ENCODE data around the gene TEX10.

The TEX10 gene

GRCh38 chr9:100372648-100373047 is 19.9 kb upstream of the TEX10 start:
- Histone ChIP-seq H3K9ac (ENCODE audit: low read length in 2 of 2) (no peak overlapping the region), H3K27me3 (ENCODE audit: control insufficient read depth in 1 of 2, insufficient read depth in 2 of 2, low read length in 2 of 2) (no peaks in the 10 kb centered on the region), H3K4me1 (ENCODE audit: control insufficient read depth, insufficient read depth, low read length) (no peaks in the 10 kb centered on the region), H3K36me3 (ENCODE audit: control insufficient read depth in 2 of 2, insufficient read depth in 2 of 2, low read length in 2 of 2) (no peaks in the 10 kb centered on the region), H3K9me3 (ENCODE audit: control insufficient read depth in 2 of 2, low read length in 2 of 2) (no peaks in the 10 kb centered on the region), H3K4me3 (ENCODE audit: low read length in 2 of 2) (no peak overlapping the region), H3K27ac (ENCODE audit: low read length) (no peak overlapping the region)

- no peaks in the 10 kb centered on the region for H3K36me3 ChIP-seq (ENCODE audit: control insufficient read depth in 2 of 2, insufficient read depth in 2 of 2, low read length in 2 of 2)
- no peak overlapping the region for H3K4me3 ChIP-seq (ENCODE audit: low read length in 2 of 2)
- no peak overlapping the region for H3K27ac ChIP-seq (ENCODE audit: low read length)
- no peaks in the 10 kb centered on the region for H3K4me1 ChIP-seq (ENCODE audit: control insufficient read depth, insufficient read depth, low read length)
- H3K27me3 ChIP-seq (ENCODE audit: control insufficient read depth in 1 of 2, insufficient read depth in 2 of 2, low read length in 2 of 2): no peaks in the 10 kb centered on the region
- H3K9me3 ChIP-seq (ENCODE audit: control insufficient read depth in 2 of 2, low read length in 2 of 2): no peaks in the 10 kb centered on the region
- no peak overlapping the region for H3K9ac ChIP-seq (ENCODE audit: low read length in 2 of 2)
These were observed 17.5 kb upstream of the TEX10 start for GRCh38 chr9:100370064-100370723.

GRCh38 chr9:100368672-100369071 is 15.9 kb upstream of the TEX10 start:
- Histone ChIP-seq H3K36me3 (ENCODE audit: control insufficient read depth in 2 of 2, insufficient read depth in 2 of 2, low read length in 2 of 2) (no peaks in the 10 kb centered on the region), H3K9me3 (ENCODE audit: control insufficient read depth in 2 of 2, low read length in 2 of 2) (no peaks in the 10 kb centered on the region), H3K9ac (ENCODE audit: low read length in 2 of 2) (no peak overlapping the region), H3K4me3 (ENCODE audit: low read length in 2 of 2) (no peak overlapping the region), H3K4me1 (ENCODE audit: control insufficient read depth, insufficient read depth, low read length) (no peaks in the 10 kb centered on the region), H3K27ac (ENCODE audit: low read length) (no peak overlapping the region), H3K27me3 (ENCODE audit: control insufficient read depth in 1 of 2, insufficient read depth in 2 of 2, low read length in 2 of 2) (no peaks in the 10 kb centered on the region)

- H3K27me3 ChIP-seq (ENCODE audit: control insufficient read depth in 1 of 2, insufficient read depth in 2 of 2, low read length in 2 of 2): no peaks in the 10 kb centered on the region
These were observed 13.4 kb upstream of the TEX10 start for GRCh38 chr9:100366121-100366520.

GRCh38 chr9:100364013-100364412 is 11.3 kb upstream of the TEX10 start:
- H3K4me3 ChIP-seq (ENCODE audit: low read length in 2 of 2): no peak overlapping the region
- H3K4me1 ChIP-seq (ENCODE audit: control insufficient read depth, insufficient read depth, low read length): no peaks in the 10 kb centered on the region
- no peak overlapping the region for H3K9ac ChIP-seq (ENCODE audit: low read length in 2 of 2)
- H3K9me3 ChIP-seq (ENCODE audit: control insufficient read depth in 2 of 2, low read length in 2 of 2): no peaks in the 10 kb centered on the region
- no peaks in the 10 kb centered on the region for H3K36me3 ChIP-seq (ENCODE audit: control insufficient read depth in 2 of 2, insufficient read depth in 2 of 2, low read length in 2 of 2)
- no peaks in the 10 kb centered on the region for H3K27me3 ChIP-seq (ENCODE audit: control insufficient read depth in 1 of 2, insufficient read depth in 2 of 2, low read length in 2 of 2)
- no peak overlapping the region for H3K27ac ChIP-seq (ENCODE audit: low read length)

More at GRCh38 chr9:100366121-100366520, 13.4 kb upstream of the TEX10 start:
- no peak overlapping the region for H3K4me3 ChIP-seq (ENCODE audit: low read length in 2 of 2)
- no peaks in the 10 kb centered on the region for H3K4me1 ChIP-seq (ENCODE audit: control insufficient read depth, insufficient read depth, low read length)
- H3K36me3 ChIP-seq (ENCODE audit: control insufficient read depth in 2 of 2, insufficient read depth in 2 of 2, low read length in 2 of 2): no peaks in the 10 kb centered on the region
- no peak overlapping the region for H3K9ac ChIP-seq (ENCODE audit: low read length in 2 of 2)
- no peaks in the 10 kb centered on the region for H3K9me3 ChIP-seq (ENCODE audit: control insufficient read depth in 2 of 2, low read length in 2 of 2)
- no peak overlapping the region for H3K27ac ChIP-seq (ENCODE audit: low read length)

GRCh38 chr9:100359057-100359456 is 6.3 kb upstream of the TEX10 start:
- Histone ChIP-seq H3K9me3 (ENCODE audit: control insufficient read depth in 2 of 2, low read length in 2 of 2) (no peaks in the 10 kb centered on the region), H3K4me3 (ENCODE audit: low read length in 2 of 2) (no peak overlapping the region), H3K27me3 (ENCODE audit: control insufficient read depth in 1 of 2, insufficient read depth in 2 of 2, low read length in 2 of 2) (no peaks in the 10 kb centered on the region), H3K36me3 (ENCODE audit: control insufficient read depth in 2 of 2, insufficient read depth in 2 of 2, low read length in 2 of 2) (no peaks in the 10 kb centered on the region), H3K4me1 (ENCODE audit: control insufficient read depth, insufficient read depth, low read length) (no peaks in the 10 kb centered on the region), H3K9ac (ENCODE audit: low read length in 2 of 2) (no peak overlapping the region), H3K27ac (ENCODE audit: low read length) (no peak overlapping the region)

- no peaks in the 10 kb centered on the region for H3K27me3 ChIP-seq (ENCODE audit: control insufficient read depth in 1 of 2, insufficient read depth in 2 of 2, low read length in 2 of 2)
- H3K27ac ChIP-seq (ENCODE audit: low read length): no peak overlapping the region
- H3K36me3 ChIP-seq (ENCODE audit: control insufficient read depth in 2 of 2, insufficient read depth in 2 of 2, low read length in 2 of 2): no peaks in the 10 kb centered on the region
- no peaks in the 10 kb centered on the region for H3K9me3 ChIP-seq (ENCODE audit: control insufficient read depth in 2 of 2, low read length in 2 of 2)
- H3K9ac ChIP-seq (ENCODE audit: low read length in 2 of 2): no peak overlapping the region
- H3K4me1 ChIP-seq (ENCODE audit: control insufficient read depth, insufficient read depth, low read length): no peaks in the 10 kb centered on the region
- no peak overlapping the region for H3K4me3 ChIP-seq (ENCODE audit: low read length in 2 of 2)
These were observed 4.8 kb upstream of the TEX10 start for GRCh38 chr9:100357501-100357900.

GRCh38 chr9:100355561-100355960 is 2.8 kb upstream of the TEX10 start:
- Histone ChIP-seq H3K27ac (ENCODE audit: low read length) (no peak overlapping the region), H3K4me1 (ENCODE audit: control insufficient read depth, insufficient read depth, low read length) (peaks cover 2% of the 10 kb centered on the region), H3K9ac (ENCODE audit: low read length in 2 of 2) (no peak overlapping the region), H3K27me3 (ENCODE audit: control insufficient read depth in 1 of 2, insufficient read depth in 2 of 2, low read length in 2 of 2) (no peaks in the 10 kb centered on the region), H3K4me3 (ENCODE audit: low read length in 2 of 2) (no peak overlapping the region), H3K36me3 (ENCODE audit: control insufficient read depth in 2 of 2, insufficient read depth in 2 of 2, low read length in 2 of 2) (no peaks in the 10 kb centered on the region), H3K9me3 (ENCODE audit: control insufficient read depth in 2 of 2, low read length in 2 of 2) (no peaks in the 10 kb centered on the region)

GRCh38 chr9:100354121-100354800 is 1.5 kb upstream of the TEX10 start:
- no peaks in the 10 kb centered on the region for H3K27me3 ChIP-seq (ENCODE audit: control insufficient read depth in 1 of 2, insufficient read depth in 2 of 2, low read length in 2 of 2)

GRCh38 chr9:100352201-100352726 is 478 bp downstream of the TEX10 start:
- no peaks in the 10 kb centered on the region for H3K36me3 ChIP-seq (ENCODE audit: control insufficient read depth in 2 of 2, insufficient read depth in 2 of 2, low read length in 2 of 2)
- peak overlapping the region; percentile 76 to 87 for H3K9ac ChIP-seq (ENCODE audit: low read length in 2 of 2)
- no peaks in the 10 kb centered on the region for H3K9me3 ChIP-seq (ENCODE audit: control insufficient read depth in 2 of 2, low read length in 2 of 2)
- peak overlapping the region; percentile 88 to 89 for H3K4me3 ChIP-seq (ENCODE audit: low read length in 2 of 2)
- peaks cover 2% of the 10 kb centered on the region for H3K4me1 ChIP-seq (ENCODE audit: control insufficient read depth, insufficient read depth, low read length)
- no peaks in the 10 kb centered on the region for H3K27me3 ChIP-seq (ENCODE audit: control insufficient read depth in 1 of 2, insufficient read depth in 2 of 2, low read length in 2 of 2)
- H3K27ac ChIP-seq (ENCODE audit: low read length): peak overlapping the region; percentile 58

More at GRCh38 chr9:100354121-100354800, 1.5 kb upstream of the TEX10 start:
- Histone ChIP-seq H3K36me3 (ENCODE audit: control insufficient read depth in 2 of 2, insufficient read depth in 2 of 2, low read length in 2 of 2) (no peaks in the 10 kb centered on the region), H3K9ac (ENCODE audit: low read length in 2 of 2) (no peak overlapping the region), H3K27ac (ENCODE audit: low read length) (no peak overlapping the region), H3K4me1 (ENCODE audit: control insufficient read depth, insufficient read depth, low read length) (peaks cover 2% of the 10 kb centered on the region), H3K4me3 (ENCODE audit: low read length in 2 of 2) (no peak overlapping the region), H3K9me3 (ENCODE audit: control insufficient read depth in 2 of 2, low read length in 2 of 2) (no peaks in the 10 kb centered on the region)

GRCh38 chr9:100351508-100351907 is 1.2 kb downstream of the TEX10 start:
- H3K4me3 ChIP-seq (ENCODE audit: low read length in 2 of 2): peak overlapping the region; percentile 88 to 89
- no peaks in the 10 kb centered on the region for H3K27me3 ChIP-seq (ENCODE audit: control insufficient read depth in 1 of 2, insufficient read depth in 2 of 2, low read length in 2 of 2)
- no peak overlapping the region for H3K27ac ChIP-seq (ENCODE audit: low read length)
- H3K9ac ChIP-seq (ENCODE audit: low read length in 2 of 2): peak overlapping the region; percentile 76 to 87
- H3K36me3 ChIP-seq (ENCODE audit: control insufficient read depth in 2 of 2, insufficient read depth in 2 of 2, low read length in 2 of 2): peaks cover 0 to under 1% of the 10 kb centered on the region in 2 donors
- H3K9me3 ChIP-seq (ENCODE audit: control insufficient read depth in 2 of 2, low read length in 2 of 2): no peaks in the 10 kb centered on the region
- H3K4me1 ChIP-seq (ENCODE audit: control insufficient read depth, insufficient read depth, low read length): peaks cover 2% of the 10 kb centered on the region

Measured in stomach smooth muscle (tissue), 2 donors.